Smooth muscle cell (in vitro differentiated cells): ENCODE data around the gene SFMBT2. TPM values are rescaled to one million over a fixed set of nuclear protein-coding genes. Genes with fewer than 3 reads are reported as not detected.

Experiments used
- DNase-seq: peaks from one replicate; lab custom pipeline; 2025; ENCODE audit not compliant: unreplicated experiment; lab: John Stamatoyannopoulos, UW
- H2AFZ ChIP-seq: fragments of 200-600 bp; sonication (generic); 2 replicates; pipeline ENCODE4 v1.6.0; 2016; ENCODE audit warnings: antibody characterized with exemption, low read depth, mild to moderate bottlenecking
- H3F3A ChIP-seq: fragments of 200-600 bp; sonication (generic); 2 replicates; pipeline ENCODE4 v1.6.0; 2017; ENCODE audit warnings: antibody characterized with exemption, low read depth
- H3K27ac ChIP-seq: fragments of 200-600 bp; sonication (generic); 2 replicates; pipeline ENCODE4 v1.5.1; 2016; ENCODE audit warnings: low read depth, mild to moderate bottlenecking
- H3K27me3 ChIP-seq: fragments of 200-600 bp; sonication (generic); 2 replicates; pipeline ENCODE4 v1.6.1; 2016; ENCODE audit warnings: low read depth, mild to moderate bottlenecking
- H3K36me3 ChIP-seq: fragments of 200-600 bp; sonication (generic); 2 replicates; pipeline ENCODE4 v1.5.1; 2016; ENCODE audit warnings: low read depth
- H3K4me1 ChIP-seq: fragments of 200-600 bp; sonication (generic); 2 replicates; pipeline ENCODE4 v1.5.1; 2016; ENCODE audit warnings: low read depth
- H3K4me2 ChIP-seq: fragments of 200-600 bp; sonication (generic); 2 replicates; pipeline ENCODE4 v1.6.0; 2016; ENCODE audit warnings: mild to moderate bottlenecking
- H3K4me3 ChIP-seq: fragments of 200-600 bp; sonication (generic); 2 replicates; pipeline ENCODE4 v1.5.1; 2016; ENCODE audit warnings: mild to moderate bottlenecking
- H3K79me2 ChIP-seq: fragments of 200-600 bp; sonication (generic); 2 replicates; pipeline ENCODE4 v1.6.0; 2016; ENCODE audit warnings: low read depth, mild to moderate bottlenecking
- H3K9ac ChIP-seq: fragments of 200-600 bp; sonication (generic); 2 replicates; pipeline ENCODE4 v1.6.0; 2016; ENCODE audit warnings: low read depth
- H3K9me3 ChIP-seq: fragments of 200-600 bp; sonication (generic); replicated peaks from 2 replicates; pipeline ENCODE4 v1.5.1; 2016; ENCODE audit warnings: low read depth
- H4K20me1 ChIP-seq: fragments of 200-600 bp; sonication (generic); 2 replicates; pipeline ENCODE4 v1.6.0; 2016; ENCODE audit warnings: low read depth
- WGBS: methylation state at CpG from one replicate; pipeline ENCODE4 v1.1.7; 2016; ENCODE audit warnings: low lambda C conversion rate; 5-methylcytosine and 5-hydroxymethylcytosine counted together
- polyA plus RNA-seq: library from polyadenylated mRNA; unstranded; fragments of >200 nt; fragmentation: Nextera tagmentation; extraction: Ambion mirVana; gene quantifications from 2 replicates; pipeline ENCODE4 v1.2.1, GENCODE V29; 2016
- total RNA-seq: library from RNA; depleted of rRNA; stranded (reverse); fragments of >200 nt; gene quantifications from 2 replicates; pipeline ENCODE4 v1.2.3, GENCODE V29; 2014
- TF ChIP-seq, protein P1 (sequence below): fragments of 200-600 bp; sonication (generic); IDR thresholded peaks from 2 replicates; pipeline ENCODE4 v1.5.1; 2017; ENCODE audit warnings: borderline replicate concordance, mild to moderate bottlenecking, antibody characterized with exemption; ENCODE audit not compliant: insufficient read depth, poor library complexity, severe bottlenecking

The SFMBT2 gene
- total and polyA plus RNA-seq, 2 experiments from 2014 or later: 0.90 to 1.4 TPM

GRCh38 chr10:7243873-7244272, 167.0 kb downstream of the SFMBT2 start:
- no peaks in the 10 kb centered on the region for H3F3A ChIP-seq
- H3K4me1 ChIP-seq: no peaks in the 10 kb centered on the region
- no peak overlapping the region for H3K4me3 ChIP-seq
- H3K27me3 ChIP-seq: no peaks in the 10 kb centered on the region
- H4K20me1 ChIP-seq: no peaks in the 10 kb centered on the region
- no peak overlapping the region for H3K9ac ChIP-seq
- no peak overlapping the region for H3K4me2 ChIP-seq
- no peak overlapping the region for H2AFZ ChIP-seq
- no peaks in the 10 kb centered on the region for H3K9me3 ChIP-seq
- TF ChIP-seq, protein P1, sequence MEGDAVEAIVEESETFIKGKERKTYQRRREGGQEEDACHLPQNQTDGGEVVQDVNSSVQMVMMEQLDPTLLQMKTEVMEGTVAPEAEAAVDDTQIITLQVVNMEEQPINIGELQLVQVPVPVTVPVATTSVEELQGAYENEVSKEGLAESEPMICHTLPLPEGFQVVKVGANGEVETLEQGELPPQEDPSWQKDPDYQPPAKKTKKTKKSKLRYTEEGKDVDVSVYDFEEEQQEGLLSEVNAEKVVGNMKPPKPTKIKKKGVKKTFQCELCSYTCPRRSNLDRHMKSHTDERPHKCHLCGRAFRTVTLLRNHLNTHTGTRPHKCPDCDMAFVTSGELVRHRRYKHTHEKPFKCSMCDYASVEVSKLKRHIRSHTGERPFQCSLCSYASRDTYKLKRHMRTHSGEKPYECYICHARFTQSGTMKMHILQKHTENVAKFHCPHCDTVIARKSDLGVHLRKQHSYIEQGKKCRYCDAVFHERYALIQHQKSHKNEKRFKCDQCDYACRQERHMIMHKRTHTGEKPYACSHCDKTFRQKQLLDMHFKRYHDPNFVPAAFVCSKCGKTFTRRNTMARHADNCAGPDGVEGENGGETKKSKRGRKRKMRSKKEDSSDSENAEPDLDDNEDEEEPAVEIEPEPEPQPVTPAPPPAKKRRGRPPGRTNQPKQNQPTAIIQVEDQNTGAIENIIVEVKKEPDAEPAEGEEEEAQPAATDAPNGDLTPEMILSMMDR: no peak
- no peaks in the 10 kb centered on the region for H3K36me3 ChIP-seq
- H3K27ac ChIP-seq: no peak overlapping the region
- H3K79me2 ChIP-seq: no peaks in the 10 kb centered on the region
- no peak for DNase-seq
- 86% methylated on average over 3 of the region's 3 CpGs for WGBS

GRCh38 chr10:7243139-7243538, 167.7 kb downstream of the SFMBT2 start:
- Histone ChIP-seq H3K4me2 (no peak overlapping the region), H3F3A (no peaks in the 10 kb centered on the region), H3K9ac (no peak overlapping the region), H3K9me3 (no peaks in the 10 kb centered on the region), H2AFZ (no peak overlapping the region), H4K20me1 (no peaks in the 10 kb centered on the region), H3K27ac (no peak overlapping the region), H3K27me3 (no peaks in the 10 kb centered on the region), H3K36me3 (no peaks in the 10 kb centered on the region), H3K79me2 (no peaks in the 10 kb centered on the region), H3K4me3 (no peak overlapping the region), H3K4me1 (no peaks in the 10 kb centered on the region)
- 94% methylated on average over 6 of the region's 6 CpGs for WGBS
- TF ChIP-seq, protein P1: no peak
- no peak for DNase-seq

DNA sequence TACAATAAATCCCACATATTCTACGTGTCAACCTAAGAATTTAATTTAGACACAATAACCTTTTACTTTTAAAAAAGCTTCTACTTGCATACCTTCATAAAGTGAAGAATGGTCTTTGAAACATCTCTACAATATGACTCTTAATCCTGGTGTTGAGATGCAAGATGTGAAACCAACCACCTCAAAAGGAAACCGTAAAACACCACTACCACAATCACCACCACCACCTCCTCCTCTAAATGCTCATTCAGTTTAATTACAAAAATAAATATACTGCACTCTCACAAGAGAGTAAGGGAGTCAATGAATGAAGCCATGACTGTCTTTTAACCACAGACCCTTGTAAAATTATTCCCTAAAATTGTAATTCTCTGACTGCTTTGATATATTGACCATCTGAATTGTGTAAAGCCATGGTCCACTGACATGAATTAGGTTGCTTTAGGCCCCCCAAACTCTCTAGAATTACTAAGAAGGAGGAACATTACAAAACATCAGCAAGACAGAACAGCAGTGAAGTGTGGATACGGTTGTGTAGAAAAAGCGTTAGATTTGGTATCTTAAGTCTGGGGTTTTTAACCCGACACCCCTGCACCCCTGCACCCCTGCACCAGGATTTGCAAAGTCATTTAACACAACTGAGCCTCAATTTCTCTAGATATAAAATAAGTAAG, 171.4 kb downstream of the SFMBT2 start:
- H2AFZ ChIP-seq: no peak overlapping the region
- no peak for DNase-seq
- H3K4me2 ChIP-seq: no peak overlapping the region
- no peak overlapping the region for H3K4me3 ChIP-seq
- no peaks in the 10 kb centered on the region for H3K4me1 ChIP-seq
- H4K20me1 ChIP-seq: no peaks in the 10 kb centered on the region
- H3K27me3 ChIP-seq: no peaks in the 10 kb centered on the region
- H3K79me2 ChIP-seq: no peaks in the 10 kb centered on the region
- H3K9me3 ChIP-seq: no peaks in the 10 kb centered on the region
- H3K9ac ChIP-seq: no peak overlapping the region
- H3K27ac ChIP-seq: no peak overlapping the region
- TF ChIP-seq, protein P1: no peak
- H3K36me3 ChIP-seq: no peaks in the 10 kb centered on the region
- no peaks in the 10 kb centered on the region for H3F3A ChIP-seq
- WGBS: 76% methylated on average over 5 of the region's 5 CpGs

GRCh38 chr10:7235376-7235775, 175.5 kb downstream of the SFMBT2 start:
- Histone ChIP-seq H2AFZ (no peak overlapping the region), H3F3A (no peaks in the 10 kb centered on the region), H3K36me3 (no peaks in the 10 kb centered on the region), H4K20me1 (no peaks in the 10 kb centered on the region), H3K9me3 (no peaks in the 10 kb centered on the region), H3K4me3 (no peak overlapping the region), H3K4me2 (no peak overlapping the region), H3K4me1 (peaks cover 9% of the 10 kb centered on the region), H3K27ac (no peak overlapping the region), H3K79me2 (no peaks in the 10 kb centered on the region), H3K9ac (no peak overlapping the region), H3K27me3 (no peaks in the 10 kb centered on the region)
- TF ChIP-seq, protein P1: no peak
- no peak for DNase-seq
- WGBS: 94% methylated on average over 3 of the region's 3 CpGs
